ENCODE data around the gene TBC1D1.

The TBC1D1 gene

GRCh38 chr4:38062088-38062775, 171.3 kb downstream of the TBC1D1 start:
- DNase-seq = peak; percentile 58

- DNase-seq = no peak
Measured at GRCh38 chr4:38062776-38063097, 171.9 kb downstream of the TBC1D1 start.

GRCh38 chr4:38065176-38065575, 174.3 kb downstream of the TBC1D1 start:
- DNase-seq = no peak

GRCh38 chr4:38065900-38066299, 175.0 kb downstream of the TBC1D1 start:
- DNase-seq = no peak

- no peak for DNase-seq
Measured at GRCh38 chr4:38067499-38067898, 176.6 kb downstream of the TBC1D1 start.

GRCh38 chr4:38068107-38068506, 177.2 kb downstream of the TBC1D1 start:
- DNase-seq = no peak

- no peak for DNase-seq
Measured at GRCh38 chr4:38069271-38069760, 178.4 kb downstream of the TBC1D1 start.

GRCh38 chr4:38071801-38072431, 181.0 kb downstream of the TBC1D1 start:
- no peak for DNase-seq

GRCh38 chr4:38072578-38072977, 181.7 kb downstream of the TBC1D1 start:
- DNase-seq = no peak

GRCh38 chr4:38073596-38074234, 182.8 kb downstream of the TBC1D1 start:
- DNase-seq = no peak

- no peak for DNase-seq
Measured at GRCh38 chr4:38075370-38076152, 184.7 kb downstream of the TBC1D1 start.

GRCh38 chr4:38076153-38076669, 185.3 kb downstream of the TBC1D1 start:
- DNase-seq = no peak

GRCh38 chr4:38077791-38078489, 187.1 kb downstream of the TBC1D1 start:
- DNase-seq = no peak

- DNase-seq = no peak
Measured at GRCh38 chr4:38078590-38079421, 187.9 kb downstream of the TBC1D1 start.

- DNase-seq = no peak
Measured at GRCh38 chr4:38080061-38080974, 189.4 kb downstream of the TBC1D1 start.

GRCh38 chr4:38082021-38082420, 191.1 kb downstream of the TBC1D1 start:
- no peak for DNase-seq

- no peak for DNase-seq
Measured at GRCh38 chr4:38082424-38083385, 191.8 kb downstream of the TBC1D1 start.

- no peak for DNase-seq
Measured at GRCh38 chr4:38084877-38085711, 194.2 kb downstream of the TBC1D1 start.

All from stimulated activated naive CD4-positive, alpha-beta T cell treated with Interleukin-2 at 50 U/mL for 16 hours (primary cell).